ENCODE results near the gene ST7.

- TF ChIP-seq CTCF (IDR thresholded peaks at IDR 0.05; ENCODE audit: insufficient read depth, low read depth, low read length) = no peak
- TF ChIP-seq EZH2 (IDR thresholded peaks at IDR 0.05; ENCODE audit: insufficient read depth, low read length) = no peak
Measured at GRCh38 chr7:117259615-117260014, 306.3 kb downstream of the ST7 start.
